ENCODE measurements around the gene GNG5.
"Not testable (repeated sequence)": the region's sequence is repeated elsewhere in the genome, so short reads cannot be mapped to it uniquely, and the experiment has no call there.

GNG5 gene

DNA sequence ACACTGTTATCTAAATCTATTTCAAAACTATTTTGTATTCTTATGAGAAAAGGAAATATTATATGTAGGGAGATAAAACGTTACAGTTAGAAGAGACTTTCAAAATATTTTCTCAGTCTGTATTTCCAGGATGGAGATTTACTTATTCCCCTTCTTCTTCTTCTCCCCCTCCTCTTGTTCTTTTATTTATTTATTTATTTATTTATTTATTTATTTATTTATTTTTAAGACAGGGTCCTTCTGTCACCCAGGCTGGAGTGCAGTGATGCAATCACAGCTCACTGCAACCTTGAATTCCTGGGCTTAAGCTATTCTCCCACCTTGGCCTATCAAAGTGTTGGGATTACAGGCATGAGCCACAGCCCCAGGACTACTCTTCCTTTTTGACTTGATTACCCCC is 30.2 kb downstream of the GNG5 start:
- no peak for DNase-seq (ENCODE audit: low spot score in 2 of 2)
- Histone ChIP-seq H3K4me3 (no peak overlapping the region), H3K36me3 (replicated peaks) (no peaks in the 10 kb centered on the region; the same call in 1 of the 2 replicates), H3K9me3 (peaks cover 6% of the 10 kb centered on the region; the same call in 1 of the 2 replicates), H3K4me1 (peaks cover 7% of the 10 kb centered on the region), H3K27me3 (ENCODE audit: low read depth) (peaks cover 22% of the 10 kb centered on the region)
- in situ Hi-C loops (cut with MboI; ENCODE audit: low sequenced_read_pairs) = no loop called here

DNA sequence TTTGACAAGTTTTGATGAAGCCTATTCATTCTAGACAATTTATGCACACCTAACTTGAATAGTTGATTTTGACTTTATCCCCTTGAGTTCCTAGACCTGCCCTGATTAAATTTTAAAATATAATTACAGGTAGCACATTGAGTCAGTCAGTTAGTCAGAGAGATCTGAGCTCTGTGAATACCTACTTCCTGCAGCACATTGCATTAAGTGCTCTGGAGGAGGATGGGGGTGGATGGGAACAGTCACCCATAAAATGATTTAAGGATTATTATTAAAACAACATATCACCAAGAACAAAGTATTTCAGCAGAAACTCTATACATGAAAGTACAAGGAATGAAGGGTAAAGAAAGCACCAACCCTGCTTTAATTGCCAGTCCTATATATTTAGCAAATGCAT is 39.1 kb downstream of the GNG5 start:
- H3K27me3 ChIP-seq (ENCODE audit: low read depth) = peaks cover 14% of the 10 kb centered on the region
- H3K4me1 ChIP-seq = no peaks in the 10 kb centered on the region
- H3K36me3 ChIP-seq (replicated peaks) = no peaks in the 10 kb centered on the region
- no peak for DNase-seq (ENCODE audit: low spot score in 2 of 2)
- no peaks in the 10 kb centered on the region for H3K9me3 ChIP-seq
- H3K4me3 ChIP-seq = no peak overlapping the region
- in situ Hi-C loops (cut with MboI; ENCODE audit: low sequenced_read_pairs) = no loop called here

DNA sequence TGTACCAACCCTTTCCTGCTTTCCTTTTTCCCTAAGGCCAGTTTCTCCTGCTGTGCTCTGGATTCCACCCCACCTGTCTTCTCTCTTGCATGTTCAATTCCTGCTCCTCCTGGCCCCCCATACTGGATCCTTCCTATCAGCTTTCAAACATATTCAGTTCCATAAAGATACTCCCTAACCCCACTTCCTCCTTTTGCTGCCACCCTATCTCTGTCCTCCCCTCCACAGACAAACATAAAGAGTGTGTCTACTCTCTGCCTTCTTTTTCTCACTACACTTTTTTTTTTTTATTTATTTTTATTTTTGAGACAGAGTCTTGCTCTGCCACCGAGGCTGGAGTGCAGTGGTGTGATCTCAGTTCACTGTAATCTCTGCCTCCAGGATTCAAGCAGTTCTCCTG is 44.3 kb downstream of the GNG5 start:
- no peak overlapping the region for H3K4me3 ChIP-seq
- DNase-seq (ENCODE audit: low spot score in 2 of 2) = no peak
- H3K4me1 ChIP-seq = no peaks in the 10 kb centered on the region
- in situ Hi-C loops (cut with MboI; ENCODE audit: low sequenced_read_pairs) = no loop called here
- H3K9me3 ChIP-seq = no peaks in the 10 kb centered on the region
- H3K27me3 ChIP-seq (ENCODE audit: low read depth) = peaks cover 11% of the 10 kb centered on the region; the same call in 1 of the 2 replicates
- H3K36me3 ChIP-seq (replicated peaks) = no peaks in the 10 kb centered on the region

DNA sequence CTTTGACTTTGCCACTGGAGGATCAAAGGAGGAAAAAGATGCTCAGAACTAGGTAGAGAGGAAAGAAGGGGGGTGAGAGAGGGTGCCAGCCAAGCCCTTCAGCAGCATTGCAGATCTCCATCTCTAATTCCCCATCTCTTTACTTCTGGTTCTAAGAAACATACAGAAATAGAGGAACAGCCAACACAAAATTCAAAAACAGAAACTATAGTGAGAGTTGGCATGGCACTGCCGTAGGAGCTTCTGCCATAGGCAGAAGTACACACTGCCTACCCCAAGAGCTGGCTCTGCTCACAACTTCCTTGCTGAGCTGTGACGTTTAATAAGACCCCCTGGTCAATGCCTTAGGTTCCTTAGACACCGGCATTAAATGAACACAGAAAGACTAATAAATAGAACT is 53.9 kb downstream of the GNG5 start:
- Histone ChIP-seq H3K36me3 (replicated peaks) (no peaks in the 10 kb centered on the region), H3K4me3 (no peak overlapping the region), H3K4me1 (no peaks in the 10 kb centered on the region), H3K9me3 (no peaks in the 10 kb centered on the region; the same call in 1 of the 2 replicates), H3K27me3 (ENCODE audit: low read depth) (0 out of 2 replicates have a peak, but pooled peaks cover 3% of the 10 kb centered on the region)
- in situ Hi-C loops (cut with MboI; ENCODE audit: low sequenced_read_pairs) = no loop called here
- DNase-seq (ENCODE audit: low spot score in 2 of 2) = no peak

DNA sequence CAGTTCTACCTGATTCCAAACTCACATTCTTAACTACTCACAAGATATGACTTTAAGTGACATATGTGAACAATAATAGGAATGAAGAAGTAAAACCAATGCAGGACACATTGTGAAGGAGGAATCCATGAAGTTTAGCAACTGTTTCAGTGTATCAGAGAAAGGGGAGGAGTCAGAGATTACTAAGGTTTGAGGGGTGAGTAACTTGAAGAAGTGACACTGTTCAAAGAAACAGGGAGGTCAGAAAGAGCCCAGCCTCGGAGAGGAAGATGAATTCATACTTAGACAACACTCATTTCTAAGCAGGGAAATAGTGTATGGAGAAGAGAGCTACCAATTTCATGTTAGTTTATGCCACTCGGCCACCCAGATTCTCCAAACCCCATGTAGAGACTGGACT is 55.5 kb downstream of the GNG5 start:
- in situ Hi-C loops (cut with MboI; ENCODE audit: low sequenced_read_pairs) = no loop called here
- no peak for DNase-seq (ENCODE audit: low spot score in 2 of 2)

DNA sequence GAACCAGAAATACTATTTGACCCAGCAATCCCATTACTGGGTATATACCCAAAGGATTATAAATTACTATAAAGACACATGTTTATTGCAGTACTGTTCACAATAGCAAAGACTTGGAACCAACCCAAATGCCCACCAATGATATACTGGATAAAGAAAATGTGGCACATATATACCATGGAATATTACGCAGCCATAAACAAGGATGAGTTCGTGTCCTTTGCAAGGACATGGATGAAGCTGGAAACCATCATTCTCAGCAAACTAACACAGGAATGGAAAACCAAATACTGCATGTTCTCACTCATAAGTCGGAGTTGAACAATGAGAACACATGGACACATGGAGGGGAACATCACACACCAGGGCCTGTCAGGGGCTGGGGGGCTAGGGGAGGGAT is 57.7 kb downstream of the GNG5 start:
- not testable (repeated sequence) for H3K9me3 ChIP-seq; H3K4me3 ChIP-seq; H3K27me3 ChIP-seq (ENCODE audit: low read depth); H3K4me1 ChIP-seq; DNase-seq (ENCODE audit: low spot score in 2 of 2); H3K36me3 ChIP-seq (replicated peaks)
- in situ Hi-C loops (cut with MboI; ENCODE audit: low sequenced_read_pairs) = loop anchor here (25.0 kb wide), 4 partner anchors 164 to 536 kb away; no protein-coding TSS in a partner anchor

More for the DNA sequence above, 55.5 kb downstream of the GNG5 start:
- no peaks in the 10 kb centered on the region; the same call in 1 of the 2 replicates for H3K9me3 ChIP-seq
- H3K27me3 ChIP-seq (ENCODE audit: low read depth) = no peaks in the 10 kb centered on the region
- H3K4me1 ChIP-seq = no peaks in the 10 kb centered on the region
- H3K4me3 ChIP-seq = no peak overlapping the region
- H3K36me3 ChIP-seq (replicated peaks) = no peaks in the 10 kb centered on the region

Data from HAP-1 (cell line).